ENCODE measurements around the gene TRAPPC3L. TPM values are rescaled to one million over a fixed set of nuclear protein-coding genes. Genes with fewer than 3 reads are reported as not detected.

The TRAPPC3L gene
- total and polyA plus RNA-seq, 2 of the 13 experiments (the other 11 are each of a cell fraction or from before 2014, with no cell fraction given): not detected

DNA sequence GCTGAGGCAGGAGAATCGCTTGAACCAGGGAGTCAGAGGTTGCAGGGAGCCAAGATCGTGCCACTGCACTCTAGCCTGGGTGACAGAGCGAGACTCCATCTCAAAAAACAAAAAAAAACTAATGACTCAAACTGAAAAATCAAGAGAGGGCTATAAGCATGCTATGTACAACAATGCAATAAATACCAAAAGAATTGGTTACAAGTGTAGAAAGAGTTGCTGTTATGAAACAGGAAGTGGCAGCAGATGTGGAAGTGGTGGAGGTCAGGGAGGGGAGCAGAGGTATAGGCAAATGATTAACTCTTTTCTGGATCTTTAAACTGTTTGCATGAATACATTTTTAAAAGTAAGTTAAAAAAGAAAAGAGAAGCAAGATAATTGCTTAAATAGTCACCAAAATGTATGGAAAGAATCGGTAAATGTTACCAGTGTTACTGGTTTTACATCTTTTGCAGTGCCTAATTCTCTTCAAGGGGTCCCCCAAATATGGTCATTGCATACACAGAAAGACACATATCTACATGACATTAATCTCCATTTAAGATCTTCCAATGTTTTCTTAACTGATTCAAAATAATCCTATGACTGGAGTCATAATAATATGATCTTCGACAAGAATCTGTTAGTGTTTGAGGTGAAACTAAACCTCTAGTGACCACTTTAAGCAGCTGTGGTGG is 69.3 kb downstream of the TRAPPC3L start (continued):
- TF ChIP-seq, protein P1, sequence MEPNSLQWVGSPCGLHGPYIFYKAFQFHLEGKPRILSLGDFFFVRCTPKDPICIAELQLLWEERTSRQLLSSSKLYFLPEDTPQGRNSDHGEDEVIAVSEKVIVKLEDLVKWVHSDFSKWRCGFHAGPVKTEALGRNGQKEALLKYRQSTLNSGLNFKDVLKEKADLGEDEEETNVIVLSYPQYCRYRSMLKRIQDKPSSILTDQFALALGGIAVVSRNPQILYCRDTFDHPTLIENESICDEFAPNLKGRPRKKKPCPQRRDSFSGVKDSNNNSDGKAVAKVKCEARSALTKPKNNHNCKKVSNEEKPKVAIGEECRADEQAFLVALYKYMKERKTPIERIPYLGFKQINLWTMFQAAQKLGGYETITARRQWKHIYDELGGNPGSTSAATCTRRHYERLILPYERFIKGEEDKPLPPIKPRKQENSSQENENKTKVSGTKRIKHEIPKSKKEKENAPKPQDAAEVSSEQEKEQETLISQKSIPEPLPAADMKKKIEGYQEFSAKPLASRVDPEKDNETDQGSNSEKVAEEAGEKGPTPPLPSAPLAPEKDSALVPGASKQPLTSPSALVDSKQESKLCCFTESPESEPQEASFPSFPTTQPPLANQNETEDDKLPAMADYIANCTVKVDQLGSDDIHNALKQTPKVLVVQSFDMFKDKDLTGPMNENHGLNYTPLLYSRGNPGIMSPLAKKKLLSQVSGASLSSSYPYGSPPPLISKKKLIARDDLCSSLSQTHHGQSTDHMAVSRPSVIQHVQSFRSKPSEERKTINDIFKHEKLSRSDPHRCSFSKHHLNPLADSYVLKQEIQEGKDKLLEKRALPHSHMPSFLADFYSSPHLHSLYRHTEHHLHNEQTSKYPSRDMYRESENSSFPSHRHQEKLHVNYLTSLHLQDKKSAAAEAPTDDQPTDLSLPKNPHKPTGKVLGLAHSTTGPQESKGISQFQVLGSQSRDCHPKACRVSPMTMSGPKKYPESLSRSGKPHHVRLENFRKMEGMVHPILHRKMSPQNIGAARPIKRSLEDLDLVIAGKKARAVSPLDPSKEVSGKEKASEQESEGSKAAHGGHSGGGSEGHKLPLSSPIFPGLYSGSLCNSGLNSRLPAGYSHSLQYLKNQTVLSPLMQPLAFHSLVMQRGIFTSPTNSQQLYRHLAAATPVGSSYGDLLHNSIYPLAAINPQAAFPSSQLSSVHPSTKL (CRISPR knock-in tag; IDR thresholded peaks at IDR 0.05): 0 out of 2 replicates have a peak, but pooled peaks have one; percentile 34
- TF ChIP-seq ZNF766 (CRISPR knock-in tag; IDR thresholded peaks at IDR 0.05; ENCODE audit: borderline replicate concordance) (no peak), ZNF652 (CRISPR knock-in tag; IDR thresholded peaks at IDR 0.05; ENCODE audit: borderline replicate concordance, low read depth) (peak; percentile 76; the same call in 1 of the 2 replicates), NFKBIZ (CRISPR knock-in tag; IDR thresholded peaks at IDR 0.05) (no peak), ETV5 (CRISPR knock-in tag; IDR thresholded peaks at IDR 0.05; ENCODE audit: borderline replicate concordance) (peak; percentile 53; the same call in 1 of the 2 replicates), ZNF30 (CRISPR knock-in tag; IDR thresholded peaks at IDR 0.05) (no peak), MIER3 (CRISPR knock-in tag; IDR thresholded peaks at IDR 0.05; ENCODE audit: borderline replicate concordance) (no peak), SRF (IDR thresholded peaks at IDR 0.05; ENCODE audit: low read depth, low read length) (no peak), ARHGAP35 (CRISPR knock-in tag; IDR thresholded peaks at IDR 0.05; ENCODE audit: borderline replicate concordance) (no peak), ZBTB42 (CRISPR knock-in tag; IDR thresholded peaks at IDR 0.05) (no peak), ELF1 (CRISPR knock-in tag; IDR thresholded peaks at IDR 0.05) (peak; percentile 61), ZNF430 (CRISPR knock-in tag; IDR thresholded peaks at IDR 0.05) (no peak), SALL2 (CRISPR knock-in tag; IDR thresholded peaks at IDR 0.05) (no peak), CBX1 (IDR thresholded peaks at IDR 0.05; ENCODE audit: low read depth) (no peak), ARNTL (CRISPR knock-in tag; IDR thresholded peaks at IDR 0.05) (no peak), ZNF382 (CRISPR knock-in tag; IDR thresholded peaks at IDR 0.05; ENCODE audit: borderline replicate concordance) (no peak), NR2F2 (IDR thresholded peaks at IDR 0.05; ENCODE audit: borderline replicate concordance, low read depth) (no peak), U2AF2 (IDR thresholded peaks at IDR 0.05; ENCODE audit: low read depth, low read length) (no peak), HOXA7 (CRISPR knock-in tag; IDR thresholded peaks at IDR 0.05) (no peak)
- TF ChIP-seq, protein P2, sequence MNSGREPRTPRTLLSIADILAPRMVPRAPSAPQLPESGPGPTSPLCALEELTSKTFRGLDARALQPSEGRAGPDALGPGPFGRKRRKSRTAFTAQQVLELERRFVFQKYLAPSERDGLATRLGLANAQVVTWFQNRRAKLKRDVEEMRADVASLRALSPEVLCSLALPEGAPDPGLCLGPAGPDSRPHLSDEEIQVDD (CRISPR knock-in tag; IDR thresholded peaks at IDR 0.05; ENCODE audit: borderline replicate concordance): no peak
- TF ChIP-seq, protein P3, sequence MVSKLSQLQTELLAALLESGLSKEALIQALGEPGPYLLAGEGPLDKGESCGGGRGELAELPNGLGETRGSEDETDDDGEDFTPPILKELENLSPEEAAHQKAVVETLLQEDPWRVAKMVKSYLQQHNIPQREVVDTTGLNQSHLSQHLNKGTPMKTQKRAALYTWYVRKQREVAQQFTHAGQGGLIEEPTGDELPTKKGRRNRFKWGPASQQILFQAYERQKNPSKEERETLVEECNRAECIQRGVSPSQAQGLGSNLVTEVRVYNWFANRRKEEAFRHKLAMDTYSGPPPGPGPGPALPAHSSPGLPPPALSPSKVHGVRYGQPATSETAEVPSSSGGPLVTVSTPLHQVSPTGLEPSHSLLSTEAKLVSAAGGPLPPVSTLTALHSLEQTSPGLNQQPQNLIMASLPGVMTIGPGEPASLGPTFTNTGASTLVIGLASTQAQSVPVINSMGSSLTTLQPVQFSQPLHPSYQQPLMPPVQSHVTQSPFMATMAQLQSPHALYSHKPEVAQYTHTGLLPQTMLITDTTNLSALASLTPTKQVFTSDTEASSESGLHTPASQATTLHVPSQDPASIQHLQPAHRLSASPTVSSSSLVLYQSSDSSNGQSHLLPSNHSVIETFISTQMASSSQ (IDR thresholded peaks at IDR 0.05; ENCODE audit: low read depth): peak; percentile 66; the same call in 1 of the 2 replicates
- TF ChIP-seq, protein P3 (CRISPR knock-in tag; IDR thresholded peaks at IDR 0.05; ENCODE audit: borderline replicate concordance): no peak
- TF ChIP-seq, protein P4, sequence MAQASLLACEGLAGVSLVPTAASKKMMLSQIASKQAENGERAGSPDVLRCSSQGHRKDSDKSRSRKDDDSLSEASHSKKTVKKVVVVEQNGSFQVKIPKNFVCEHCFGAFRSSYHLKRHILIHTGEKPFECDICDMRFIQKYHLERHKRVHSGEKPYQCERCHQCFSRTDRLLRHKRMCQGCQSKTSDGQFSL (CRISPR knock-in tag; IDR thresholded peaks at IDR 0.05): no peak

Measured in HepG2 (cell line).